HG02970 (cell line): Measurements from ENCODE around the gene MFF.
"Not testable (repeated sequence)": the region's sequence is repeated elsewhere in the genome, so short reads cannot be mapped to it uniquely, and the experiment has no call there.

Experiments
- ATAC-seq: cut with Tn5 transposase; IDR thresholded peaks from one replicate; pipeline ENCODE4 v1.9.1; 2021; ENCODE audit warnings: mild to moderate bottlenecking, moderate library complexity, moderate number of reproducible peaks; ENCODE audit not compliant: unreplicated experiment, low FRiP score

The MFF gene

DNA sequence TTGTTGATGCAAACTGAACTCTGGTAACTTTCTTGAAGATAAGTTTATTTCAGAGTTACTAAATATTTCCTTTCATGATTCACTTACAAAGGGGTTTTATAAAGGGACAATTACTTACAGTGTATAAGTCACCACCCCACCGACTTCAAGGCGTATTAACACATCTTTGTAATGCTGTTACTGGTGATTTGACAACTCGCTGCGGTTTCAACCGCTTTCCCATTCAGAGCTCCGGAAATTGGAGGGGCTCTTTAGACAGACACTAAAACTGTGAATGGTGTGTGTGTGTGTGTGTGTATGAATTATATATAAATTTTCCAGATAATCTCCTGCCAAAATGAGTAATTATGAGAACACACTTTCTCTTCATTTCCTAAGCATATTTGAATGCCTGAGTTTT, 49.1 kb downstream of the MFF start:
- no peak for ATAC-seq

DNA sequence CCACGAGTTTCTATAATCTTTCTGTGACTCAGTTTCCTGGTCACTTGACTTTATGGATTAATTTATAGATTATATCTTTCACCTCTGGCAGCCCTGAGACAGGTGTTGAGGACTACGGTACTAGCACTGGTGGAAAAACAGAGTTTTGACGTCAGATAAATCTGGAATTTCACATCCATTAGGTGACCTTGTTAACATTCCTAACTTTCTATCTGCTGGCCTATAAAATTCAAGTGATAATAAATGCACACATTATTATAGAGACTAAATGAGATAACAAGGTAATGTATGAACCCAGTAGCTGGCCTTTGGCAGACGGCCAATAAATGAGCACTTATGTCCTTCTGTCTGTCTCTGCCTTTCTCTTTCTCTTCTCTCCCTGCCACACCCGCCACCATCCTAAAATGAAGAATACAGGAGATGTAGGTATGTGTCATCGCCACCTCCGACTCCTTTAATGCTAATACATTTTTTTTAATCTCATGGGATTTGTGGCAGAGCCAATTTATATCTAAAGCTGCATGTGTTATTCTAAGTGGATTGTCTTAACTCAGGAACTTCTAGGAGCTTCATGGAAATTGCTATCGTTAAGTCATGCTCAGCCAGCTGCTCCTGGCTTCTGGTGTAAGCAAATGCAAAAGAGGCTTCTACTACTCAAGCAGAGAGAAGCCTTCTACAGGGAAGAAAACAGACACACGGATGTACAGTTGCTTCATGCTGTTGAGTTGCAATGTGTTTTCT, 51.8 kb downstream of the MFF start:
- ATAC-seq = no peak

DNA sequence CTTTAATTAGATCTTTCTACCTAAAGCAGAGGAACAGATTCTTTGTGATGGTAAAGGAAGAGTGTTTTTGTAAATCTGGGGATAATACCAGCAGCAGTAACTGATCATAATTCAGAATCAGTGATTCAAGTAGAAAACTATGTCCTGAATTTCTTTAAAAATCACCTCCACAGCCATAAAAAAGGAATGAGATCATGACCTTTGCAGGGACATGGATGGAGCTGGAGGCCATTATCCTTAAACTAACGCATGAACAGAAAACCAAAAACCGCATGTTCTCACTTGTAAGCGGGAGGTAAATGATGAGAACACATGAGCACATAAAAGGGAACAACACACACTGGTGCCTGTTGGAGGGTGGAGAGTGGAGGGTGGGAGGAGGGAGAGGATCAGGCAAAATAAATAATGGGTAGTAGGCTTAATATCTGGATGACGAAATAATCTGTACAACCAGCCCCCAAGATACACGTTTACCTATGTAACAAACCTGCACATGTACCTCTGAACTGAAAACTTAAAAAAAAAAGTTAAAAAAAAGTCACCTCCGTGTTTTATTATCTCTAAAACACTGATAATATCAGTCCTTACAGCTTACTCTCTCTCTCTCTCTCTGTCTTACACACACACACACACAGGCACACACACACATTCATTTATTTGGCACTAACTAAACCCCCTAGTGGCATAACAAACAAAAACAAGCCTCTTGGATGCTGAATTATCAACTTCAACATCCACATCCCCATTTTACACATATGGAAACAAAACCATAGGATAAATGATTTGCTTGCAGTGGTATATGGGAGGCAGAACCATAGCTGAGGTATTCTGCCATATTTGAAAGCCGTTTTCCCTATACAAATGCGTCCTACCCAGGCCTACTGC, 52.7 kb downstream of the MFF start:
- ATAC-seq = no peak

DNA sequence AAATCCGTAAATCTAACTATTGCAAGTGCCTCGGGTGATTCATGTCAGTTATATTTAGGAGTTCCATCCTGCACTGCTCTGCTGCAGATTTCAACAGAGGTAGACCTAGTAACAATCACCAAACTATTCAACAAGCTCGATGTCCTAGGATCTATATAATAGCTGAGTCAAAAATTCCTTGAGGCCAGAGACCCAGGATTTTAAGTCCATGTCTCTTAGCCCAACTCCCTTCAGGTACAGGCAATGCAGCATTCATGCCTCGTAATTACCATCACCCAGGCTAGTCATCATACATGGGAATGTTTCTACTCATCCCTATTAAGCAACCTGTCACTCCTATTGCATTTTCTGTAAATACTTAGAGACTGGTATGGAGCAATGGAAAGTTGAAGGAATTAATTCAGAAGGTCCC, 53.3 kb downstream of the MFF start:
- ATAC-seq = no peak

DNA sequence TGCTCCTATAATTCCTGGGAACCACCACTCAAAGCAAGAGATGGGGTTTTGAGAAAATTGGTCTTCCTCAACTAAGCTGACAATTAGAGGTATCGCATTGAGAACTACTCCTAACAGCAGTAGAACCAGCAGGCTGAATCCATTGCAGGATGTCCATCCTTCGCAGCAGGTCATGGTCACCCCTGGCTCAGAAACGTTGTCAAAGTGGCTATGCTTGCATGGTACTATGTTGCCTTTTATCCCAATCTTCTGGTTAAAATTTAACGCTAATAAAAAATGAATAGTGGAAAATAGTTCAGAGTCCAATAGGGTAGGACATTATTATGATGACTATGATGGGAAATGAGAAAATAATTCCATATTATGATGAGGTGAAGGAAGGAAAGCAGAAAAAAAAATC, 54.0 kb downstream of the MFF start, which contains the start of gene TM4SF20:
TSS of gene TM4SF20 (minus strand) at position 212 of the 400 bp plus-strand sequence. CDS start at position 174, 38 bp downstream.
- no peak for ATAC-seq

DNA sequence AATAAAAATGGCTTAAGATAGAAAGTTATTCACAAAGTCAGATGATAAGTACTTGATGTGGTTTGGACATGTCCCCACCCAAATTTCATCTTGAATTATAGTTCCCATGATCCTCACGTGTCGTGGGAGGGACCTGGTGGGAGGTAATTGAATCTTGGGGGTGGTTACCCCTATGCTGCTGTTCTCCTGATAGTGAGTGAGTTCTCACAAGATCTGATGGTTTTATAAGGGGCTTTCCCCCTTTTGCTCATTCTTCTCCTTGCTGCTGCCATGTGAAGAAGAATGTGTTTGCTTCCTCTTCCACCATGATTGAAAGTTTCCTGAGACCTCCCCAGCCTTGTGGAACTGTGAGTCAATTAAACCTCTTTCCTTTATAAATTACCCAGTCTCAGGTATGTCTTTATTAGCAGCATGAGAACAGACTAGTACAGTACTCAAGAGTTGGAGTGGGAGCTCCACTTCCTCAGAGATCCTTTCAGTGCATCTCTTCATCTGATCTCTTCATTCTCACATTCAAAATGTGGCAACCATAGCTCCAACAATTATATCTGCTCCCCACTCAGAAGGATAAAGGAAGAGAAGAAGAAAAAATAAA, 57.3 kb downstream of the MFF start:
- ATAC-seq = not testable (repeated sequence)

DNA sequence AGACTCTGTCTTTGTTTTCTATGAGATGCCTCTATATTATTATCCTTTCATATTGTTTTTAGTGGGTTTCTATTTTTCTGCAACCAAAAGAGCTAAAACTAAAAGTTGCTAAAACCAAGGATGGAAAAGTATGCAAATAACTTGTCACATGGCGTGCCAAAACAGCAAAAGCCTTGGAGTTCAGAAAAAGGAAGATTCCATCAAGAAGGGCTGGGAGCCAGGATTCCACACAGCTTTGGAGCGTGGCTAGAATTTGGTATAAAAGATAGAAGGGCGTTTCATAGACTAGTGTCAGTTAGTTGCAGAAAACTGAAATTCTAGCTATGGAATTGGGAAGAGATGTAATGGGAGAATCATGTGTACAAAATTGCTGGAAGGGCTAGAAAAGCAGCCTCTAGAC, 58.6 kb downstream of the MFF start:
- no peak for ATAC-seq

DNA sequence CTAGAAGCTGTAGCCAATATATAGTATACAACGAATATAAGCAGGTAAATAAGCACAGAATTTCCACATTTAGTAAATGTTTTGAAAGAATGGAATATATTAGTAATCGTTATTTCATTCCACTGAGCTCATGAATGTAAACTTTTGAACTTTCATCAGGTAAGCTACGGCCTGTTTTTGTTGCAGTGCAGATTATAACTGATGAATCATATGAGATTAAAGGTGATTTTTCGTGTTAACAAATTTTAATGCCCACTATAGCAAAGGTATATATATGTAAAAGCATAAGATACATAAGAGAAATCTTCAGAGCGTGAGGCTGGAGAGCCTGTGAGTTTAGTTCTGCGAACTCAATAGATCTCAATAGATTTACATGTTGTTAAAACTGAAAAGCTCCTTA, 61.6 kb downstream of the MFF start:
- no peak for ATAC-seq

DNA sequence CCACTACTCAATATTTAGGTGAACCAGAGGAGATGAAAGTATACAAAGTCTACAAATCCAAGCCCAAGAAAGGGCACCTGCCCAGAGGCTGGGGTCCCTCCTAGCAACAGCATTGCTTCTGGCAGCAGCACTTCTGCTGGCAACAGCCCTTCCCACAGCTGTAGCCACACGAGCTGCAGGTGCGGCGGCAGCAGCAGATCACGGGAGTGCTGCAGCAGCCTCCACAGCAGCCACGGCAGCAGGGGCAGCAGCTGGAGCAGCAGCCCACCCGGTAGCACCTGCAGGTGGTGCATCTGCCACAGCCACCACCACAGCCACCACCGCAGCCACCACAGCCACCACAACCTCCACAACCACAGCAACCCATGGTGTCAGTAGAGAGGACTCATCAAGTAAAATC, 62.5 kb downstream of the MFF start, which contains the start of gene SCYGR1:
TSS of gene SCYGR1 (minus strand) at position 367 of the 400 bp plus-strand sequence. CDS start at position 367, 0 bp downstream.
- ATAC-seq = not testable (repeated sequence)

DNA sequence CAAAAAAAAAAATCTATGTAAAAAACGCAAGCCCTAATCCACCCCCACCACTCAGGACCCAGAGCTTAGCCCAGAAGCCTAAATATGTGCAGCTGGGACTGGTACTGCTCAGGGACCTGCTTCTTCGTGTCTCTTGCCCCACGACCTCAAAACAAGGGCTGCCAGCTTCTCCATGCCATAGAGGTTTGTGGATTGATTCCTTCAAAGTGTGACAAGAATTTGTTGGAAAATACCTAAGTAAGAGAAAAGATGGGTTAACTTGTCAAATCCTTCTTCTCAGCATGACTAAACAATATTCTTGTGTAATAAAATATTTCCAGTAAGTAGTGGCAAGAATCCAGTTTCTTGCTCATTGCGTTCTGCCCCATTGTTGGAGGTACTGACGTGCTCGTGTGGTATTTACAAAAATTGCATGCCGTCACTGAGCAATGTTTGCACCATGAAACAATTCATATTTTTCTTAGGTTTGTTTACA, 63.5 kb downstream of the MFF start:
- ATAC-seq = no peak

DNA sequence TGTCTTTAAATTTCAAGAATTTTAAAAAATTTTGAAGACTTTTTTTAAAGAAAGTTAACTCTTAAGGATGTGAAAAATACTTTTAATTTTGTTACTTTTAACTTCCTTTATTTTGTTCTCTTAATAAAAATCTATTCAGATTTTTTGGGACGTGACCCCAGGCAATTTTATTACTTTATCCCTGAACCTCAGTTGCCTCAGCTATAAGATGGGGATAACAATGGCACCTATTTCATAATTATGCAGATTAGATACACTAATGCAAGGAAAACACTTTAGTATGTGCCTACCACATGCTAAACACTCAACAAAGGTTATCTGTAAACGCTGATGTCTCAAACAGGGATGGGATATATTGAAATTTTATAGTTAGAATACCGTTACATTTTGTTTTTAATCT, 64.2 kb downstream of the MFF start:
- ATAC-seq = no peak

DNA sequence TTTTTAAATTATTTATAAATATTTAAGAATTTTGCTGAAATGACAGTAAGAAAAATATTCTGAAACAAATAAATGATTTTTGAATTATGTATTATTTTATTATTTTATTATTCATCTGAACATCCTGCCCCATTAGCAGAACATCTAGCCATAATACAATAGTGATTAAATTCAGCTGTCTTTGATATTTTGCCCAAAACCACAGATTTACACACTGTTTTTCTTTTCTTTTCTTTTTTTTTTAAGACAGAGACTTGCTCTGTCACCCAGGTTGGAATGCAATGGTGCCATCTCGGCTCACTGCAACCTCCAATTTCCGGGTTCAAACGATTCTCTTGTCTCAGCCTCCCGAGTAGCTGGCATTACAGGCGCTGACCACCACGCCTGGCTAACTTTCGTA, 64.6 kb downstream of the MFF start:
- no peak for ATAC-seq

DNA sequence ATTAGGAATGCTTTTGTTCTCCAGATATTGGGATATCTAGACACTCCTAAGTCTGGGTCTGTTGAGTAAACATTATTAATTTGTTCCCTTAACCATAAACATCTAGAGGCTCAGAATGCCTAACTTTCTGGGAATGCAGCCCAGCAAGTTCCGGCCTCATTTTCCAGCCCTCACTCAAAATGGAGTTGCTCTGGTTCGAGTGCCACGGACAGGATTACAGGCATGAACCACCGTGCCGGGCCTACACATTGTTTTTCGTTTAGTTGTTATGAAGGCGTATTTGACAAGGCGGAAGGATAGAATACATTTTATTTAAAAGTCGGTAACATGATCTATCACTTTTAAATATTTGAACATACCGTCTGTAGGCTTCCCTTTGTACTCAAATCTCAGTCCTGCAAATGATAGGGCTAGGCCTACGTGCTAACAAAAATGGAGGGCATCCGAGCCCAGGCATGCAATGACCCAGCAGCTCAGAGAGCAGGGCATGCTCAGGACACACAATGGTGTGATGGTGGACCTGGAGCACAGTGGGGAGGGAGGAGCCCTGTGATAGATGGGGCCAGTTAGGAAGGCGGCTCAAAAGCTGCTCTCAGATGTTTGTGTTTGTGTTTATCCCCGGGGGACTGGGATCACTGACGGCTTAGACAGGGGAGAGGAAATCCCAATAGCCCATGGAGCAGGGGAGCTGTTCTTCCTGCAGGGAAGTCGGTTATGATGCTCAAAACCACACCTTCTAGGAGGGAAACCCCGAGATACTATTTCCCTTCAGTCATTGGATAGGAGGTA, 65.6 kb downstream of the MFF start:
- ATAC-seq = no peak

DNA sequence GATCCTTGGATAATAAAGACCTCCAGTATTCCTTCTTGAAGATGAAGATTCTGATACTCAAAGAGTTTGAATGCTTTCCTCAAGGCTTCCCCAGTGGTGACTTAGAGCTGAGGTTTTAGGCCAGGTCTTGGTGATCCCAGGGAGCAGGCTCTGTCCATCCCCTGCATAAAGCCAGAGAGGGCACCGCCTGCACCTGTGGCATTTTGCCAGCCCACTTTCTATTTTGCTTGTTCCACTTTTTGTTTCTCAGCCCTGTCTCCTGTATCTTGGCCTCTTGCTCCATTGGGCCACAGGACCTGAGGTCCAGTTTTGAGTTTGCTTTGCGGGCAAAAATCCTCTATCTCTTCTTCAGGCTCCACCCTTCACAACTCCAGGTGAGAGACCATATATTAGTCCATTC, 69.3 kb downstream of the MFF start:
- ATAC-seq = no peak

DNA sequence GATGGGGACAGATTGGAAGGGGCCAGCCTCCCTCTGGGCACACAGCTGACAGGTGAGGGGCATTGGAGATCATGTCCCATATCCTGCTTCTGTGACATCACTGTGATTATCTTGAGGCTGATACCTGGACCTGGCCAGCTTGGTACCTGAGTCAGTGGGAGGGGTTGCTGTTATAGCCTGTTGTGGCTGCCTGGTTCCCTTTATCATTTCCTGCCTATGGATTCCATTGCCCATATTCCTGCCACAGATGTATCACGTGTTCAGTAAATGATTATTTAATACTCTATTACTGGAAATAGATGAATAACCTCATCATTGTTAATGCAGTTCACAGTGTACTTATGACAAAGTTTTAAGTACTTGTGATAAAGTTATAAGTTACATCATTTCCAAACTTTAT, 70.5 kb downstream of the MFF start:
- ATAC-seq = no peak

DNA sequence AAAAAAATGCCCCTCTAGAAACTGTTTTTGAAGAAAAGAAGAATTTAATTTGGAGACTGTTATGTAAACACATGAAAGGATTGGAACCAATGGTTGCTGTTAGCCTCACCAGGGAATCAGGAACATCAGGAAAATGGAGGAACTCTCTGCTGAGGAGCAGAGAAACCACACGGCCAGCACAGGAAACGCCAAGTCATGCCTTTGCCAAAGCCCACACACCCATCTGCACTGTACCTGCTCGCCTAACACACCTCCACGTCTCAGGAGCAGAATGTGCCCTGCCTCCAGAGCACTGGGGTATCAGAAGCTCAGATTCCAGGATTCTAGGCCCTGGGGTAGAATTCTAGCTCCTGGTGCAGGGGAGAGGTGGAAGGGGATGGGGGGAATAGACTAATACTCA, 72.5 kb downstream of the MFF start:
- ATAC-seq = no peak

DNA sequence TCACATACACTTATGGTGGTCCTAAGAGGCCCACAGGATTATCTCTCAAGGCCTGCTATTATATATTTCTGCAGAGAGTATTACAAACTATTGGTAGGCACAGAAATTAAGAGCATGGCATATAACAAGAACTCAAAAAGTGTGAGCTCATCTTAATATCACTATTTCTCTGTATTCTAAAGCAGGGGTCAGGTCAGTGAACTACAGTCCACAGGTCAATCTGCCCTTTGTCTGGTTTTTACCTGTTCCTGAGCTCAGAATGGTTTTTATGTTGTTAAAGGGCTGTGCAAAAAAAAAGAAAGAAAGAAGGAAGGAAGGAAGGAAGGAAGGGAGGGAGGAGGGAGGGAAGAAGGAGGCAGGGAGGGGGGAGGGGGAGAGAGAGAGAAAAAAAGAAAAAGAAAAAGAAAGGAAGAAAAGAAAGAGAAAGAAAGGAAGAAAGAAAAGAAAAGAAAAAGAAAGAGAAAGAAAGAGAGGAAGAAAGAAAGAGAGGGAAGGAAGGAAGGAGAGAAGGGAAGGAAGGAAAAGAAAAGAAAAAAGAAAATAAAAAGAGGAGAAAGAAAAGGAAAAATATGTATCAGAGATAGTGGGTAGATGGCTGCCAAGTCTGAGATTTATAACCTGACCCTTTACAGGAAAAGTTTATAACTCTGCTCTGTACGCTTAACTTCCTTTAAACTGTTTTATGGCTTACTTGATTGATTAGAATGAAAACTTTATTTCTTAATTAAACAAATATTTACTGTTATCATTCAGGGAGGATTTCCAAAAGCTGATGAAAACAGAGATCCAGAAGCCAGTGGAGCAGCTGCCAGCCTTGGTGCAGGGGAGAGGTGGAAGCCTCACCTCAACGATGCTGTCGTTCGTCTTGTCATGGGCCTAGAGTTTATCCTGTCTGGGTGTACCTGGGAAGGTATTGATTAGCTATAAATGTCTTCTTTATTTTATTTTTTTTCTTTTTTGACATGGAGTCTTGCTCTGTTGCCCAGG, 73.9 kb downstream of the MFF start:
- ATAC-seq = no peak

DNA sequence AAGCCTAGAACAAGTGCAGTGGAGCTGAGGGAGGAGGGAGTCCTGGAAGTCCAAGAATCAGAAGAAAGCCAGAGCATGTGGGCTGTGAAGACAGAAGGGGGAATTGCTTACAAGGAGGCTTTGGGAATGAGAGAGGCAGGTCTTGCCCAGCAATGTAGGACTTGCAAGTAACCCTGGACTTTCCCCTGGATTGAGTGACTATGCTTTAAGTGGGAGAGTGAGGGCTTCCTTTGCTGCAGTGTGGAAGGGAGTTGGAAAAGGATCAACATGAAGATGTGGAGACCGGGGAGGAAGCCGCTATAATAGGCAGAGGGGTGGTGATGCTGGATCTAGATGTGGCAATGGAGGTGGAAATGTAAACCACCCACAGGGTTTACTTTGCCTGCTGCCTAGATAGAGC, 76.5 kb downstream of the MFF start:
- no peak for ATAC-seq

DNA sequence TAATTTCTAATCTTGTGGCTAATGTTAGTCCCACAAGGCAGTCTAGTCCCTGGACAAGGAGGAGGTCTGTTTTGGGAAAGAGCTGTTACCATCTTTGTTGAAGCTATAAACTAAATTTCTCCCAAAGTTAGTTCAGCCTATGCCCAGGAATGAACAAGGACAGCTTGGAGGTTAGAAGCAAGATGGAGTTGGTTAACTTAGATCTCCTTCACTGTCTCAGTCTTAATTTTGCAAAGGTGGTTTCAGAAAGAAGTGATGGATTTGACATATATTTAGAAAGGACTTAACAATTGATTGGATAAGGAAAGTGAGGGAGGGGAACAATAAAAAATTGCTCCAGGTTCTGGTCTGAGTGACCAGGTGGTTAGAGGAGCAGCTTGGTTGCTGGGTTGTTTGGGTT, 77.3 kb downstream of the MFF start:
- ATAC-seq = no peak
